ENCODE measurements around the gene CTAG1B.
"Not testable (repeated sequence)": the region's sequence is repeated elsewhere in the genome, so short reads cannot be mapped to it uniquely, and the experiment has no call there.

CTAG1B gene

DNA sequence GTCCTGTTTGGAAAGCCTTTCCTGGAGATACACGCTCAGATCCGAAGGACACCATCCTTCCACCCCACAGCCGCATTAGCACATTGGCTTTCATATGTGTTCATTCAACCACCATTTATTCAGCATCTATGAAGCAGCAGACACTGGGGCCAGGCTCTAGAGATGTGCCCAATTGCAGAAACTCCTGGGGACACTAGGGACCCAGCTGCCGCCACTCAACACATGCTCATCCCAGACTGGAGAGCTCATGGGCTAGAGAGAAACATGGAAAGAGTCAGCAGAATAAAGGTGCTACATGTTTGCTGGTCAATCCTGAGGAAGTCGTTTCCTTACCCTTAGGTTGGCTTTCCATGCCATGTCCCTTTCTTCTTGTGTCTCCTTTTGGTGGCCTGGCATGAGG is 26.6 kb downstream of the CTAG1B start:
- no peaks in the 10 kb centered on the region for H3K36me3 Mint-ChIP-seq (ENCODE audit: low read depth)
- H3K27me3 Mint-ChIP-seq (ENCODE audit: low read depth): no peaks in the 10 kb centered on the region
- H3K9me3 Mint-ChIP-seq: peaks cover 22% of the 10 kb centered on the region
- no peak overlapping the region for H3K27ac Mint-ChIP-seq
- no peak overlapping the region for H3K4me3 Mint-ChIP-seq
- H3K4me1 Mint-ChIP-seq: no peaks in the 10 kb centered on the region
- TF ChIP-seq, protein P1, sequence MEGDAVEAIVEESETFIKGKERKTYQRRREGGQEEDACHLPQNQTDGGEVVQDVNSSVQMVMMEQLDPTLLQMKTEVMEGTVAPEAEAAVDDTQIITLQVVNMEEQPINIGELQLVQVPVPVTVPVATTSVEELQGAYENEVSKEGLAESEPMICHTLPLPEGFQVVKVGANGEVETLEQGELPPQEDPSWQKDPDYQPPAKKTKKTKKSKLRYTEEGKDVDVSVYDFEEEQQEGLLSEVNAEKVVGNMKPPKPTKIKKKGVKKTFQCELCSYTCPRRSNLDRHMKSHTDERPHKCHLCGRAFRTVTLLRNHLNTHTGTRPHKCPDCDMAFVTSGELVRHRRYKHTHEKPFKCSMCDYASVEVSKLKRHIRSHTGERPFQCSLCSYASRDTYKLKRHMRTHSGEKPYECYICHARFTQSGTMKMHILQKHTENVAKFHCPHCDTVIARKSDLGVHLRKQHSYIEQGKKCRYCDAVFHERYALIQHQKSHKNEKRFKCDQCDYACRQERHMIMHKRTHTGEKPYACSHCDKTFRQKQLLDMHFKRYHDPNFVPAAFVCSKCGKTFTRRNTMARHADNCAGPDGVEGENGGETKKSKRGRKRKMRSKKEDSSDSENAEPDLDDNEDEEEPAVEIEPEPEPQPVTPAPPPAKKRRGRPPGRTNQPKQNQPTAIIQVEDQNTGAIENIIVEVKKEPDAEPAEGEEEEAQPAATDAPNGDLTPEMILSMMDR (IDR thresholded peaks at IDR 0.05; ENCODE audit: unreplicated experiment in 3 of 3): no peak

DNA sequence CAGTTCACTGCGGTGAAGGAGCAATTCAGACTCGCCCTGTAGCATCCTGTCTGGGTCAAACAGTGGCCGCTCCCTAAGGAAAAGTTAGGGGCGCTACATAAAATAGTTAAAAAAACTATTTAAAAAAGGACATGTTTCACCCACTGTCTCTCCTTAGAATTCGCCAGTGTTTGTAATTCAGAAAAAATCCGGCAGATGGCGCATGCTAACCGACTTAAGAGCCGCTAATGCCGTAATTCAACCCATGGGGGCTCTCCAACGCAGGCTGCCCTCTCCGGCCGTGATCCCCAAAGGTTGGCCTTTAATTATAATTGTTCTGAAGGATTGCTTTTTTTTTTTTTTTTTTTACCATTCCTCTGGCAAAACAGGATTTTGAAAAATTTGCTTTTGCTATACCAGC is 28.7 kb downstream of the CTAG1B start:
- H3K4me3 Mint-ChIP-seq; H3K36me3 Mint-ChIP-seq (ENCODE audit: low read depth); H3K27me3 Mint-ChIP-seq (ENCODE audit: low read depth); H3K4me1 Mint-ChIP-seq; H3K27ac Mint-ChIP-seq: not testable (repeated sequence)
- H3K9me3 Mint-ChIP-seq: peaks cover 16% of the 10 kb centered on the region

DNA sequence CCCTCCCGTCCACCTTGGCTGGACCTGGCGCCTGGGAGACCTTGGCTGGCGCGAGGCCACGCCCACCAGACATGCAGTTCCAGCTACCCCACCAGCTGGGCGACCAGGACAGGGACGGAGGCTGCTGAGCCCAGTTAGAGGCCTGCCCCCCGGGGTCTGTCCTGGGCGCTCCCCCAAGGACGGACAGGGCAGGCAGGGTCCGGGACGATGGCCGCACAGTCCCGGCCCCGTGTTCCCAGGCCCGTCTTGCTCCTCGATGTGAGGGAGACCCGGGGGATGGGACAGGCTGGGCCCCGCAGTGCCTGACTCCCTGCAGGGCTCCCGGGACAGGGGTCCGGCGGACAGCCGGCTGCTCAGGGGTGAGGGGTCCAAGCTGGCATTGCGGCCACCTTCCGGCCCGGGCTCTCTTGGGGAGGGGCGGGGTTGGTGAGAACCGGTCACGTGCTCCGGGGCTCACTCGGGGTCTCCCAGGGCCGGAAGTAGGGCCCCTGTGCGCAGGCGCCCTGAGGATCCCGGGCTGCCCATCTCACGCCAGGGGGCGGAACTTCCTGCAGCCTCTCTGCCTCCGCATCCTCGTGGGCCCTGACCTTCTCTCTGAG is 34.4 kb downstream of the CTAG1B start, which contains the start of gene CTAG1A:
Gene CTAG1A (plus strand): TSS at position 549 of the 599 bp plus-strand sequence. CDS start 74 bp downstream, outside the sequence.
- H3K4me1 Mint-ChIP-seq; H3K36me3 Mint-ChIP-seq (ENCODE audit: low read depth); H3K27ac Mint-ChIP-seq; H3K27me3 Mint-ChIP-seq (ENCODE audit: low read depth); H3K4me3 Mint-ChIP-seq; H3K9me3 Mint-ChIP-seq: not testable (repeated sequence)

DNA sequence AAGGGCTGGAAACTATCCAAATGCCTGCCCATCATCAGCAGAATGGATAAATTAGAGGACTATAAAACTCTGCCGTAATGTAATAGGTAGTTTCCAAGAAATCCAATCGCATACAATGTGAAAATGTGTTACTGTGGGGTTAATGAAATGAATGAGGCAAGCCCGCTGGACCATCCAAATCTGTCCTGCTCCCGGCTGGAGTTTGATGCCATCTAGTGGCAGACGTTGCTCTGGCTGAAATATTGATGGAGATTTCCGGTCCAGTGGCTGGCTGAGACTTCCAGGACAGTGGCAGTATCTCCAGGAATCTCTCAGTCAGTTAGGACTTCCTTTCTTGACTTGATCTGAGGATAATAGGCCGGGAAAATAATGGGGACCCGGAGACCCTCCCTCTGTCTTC is 36.1 kb downstream of the CTAG1B start:
- H3K4me3 Mint-ChIP-seq; H3K27ac Mint-ChIP-seq; H3K9me3 Mint-ChIP-seq; H3K4me1 Mint-ChIP-seq; H3K27me3 Mint-ChIP-seq (ENCODE audit: low read depth); H3K36me3 Mint-ChIP-seq (ENCODE audit: low read depth): not testable (repeated sequence)

DNA sequence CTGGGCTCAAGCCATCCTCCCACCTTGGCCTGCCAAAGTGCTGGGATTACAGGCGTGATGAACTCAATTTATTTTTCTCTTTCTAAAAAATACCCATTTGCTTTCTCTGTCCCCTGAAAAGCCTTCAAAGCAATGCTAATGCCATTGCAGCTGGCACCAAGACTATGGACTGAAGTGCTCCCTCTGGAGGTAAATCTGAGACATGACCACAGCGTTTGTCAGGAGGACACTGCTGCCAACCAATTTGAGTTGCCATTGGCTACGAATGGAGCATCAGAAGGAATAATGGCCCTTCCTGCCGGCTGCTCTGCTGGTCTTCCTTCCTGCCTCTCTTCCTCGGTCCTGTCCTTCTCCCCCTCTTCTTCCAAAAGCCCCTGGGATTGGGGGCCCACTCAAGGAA is 44.0 kb downstream of the CTAG1B start:
- H3K36me3 Mint-ChIP-seq (ENCODE audit: low read depth); H3K27me3 Mint-ChIP-seq (ENCODE audit: low read depth); H3K4me3 Mint-ChIP-seq; H3K27ac Mint-ChIP-seq; H3K9me3 Mint-ChIP-seq; H3K4me1 Mint-ChIP-seq: not testable (repeated sequence)

DNA sequence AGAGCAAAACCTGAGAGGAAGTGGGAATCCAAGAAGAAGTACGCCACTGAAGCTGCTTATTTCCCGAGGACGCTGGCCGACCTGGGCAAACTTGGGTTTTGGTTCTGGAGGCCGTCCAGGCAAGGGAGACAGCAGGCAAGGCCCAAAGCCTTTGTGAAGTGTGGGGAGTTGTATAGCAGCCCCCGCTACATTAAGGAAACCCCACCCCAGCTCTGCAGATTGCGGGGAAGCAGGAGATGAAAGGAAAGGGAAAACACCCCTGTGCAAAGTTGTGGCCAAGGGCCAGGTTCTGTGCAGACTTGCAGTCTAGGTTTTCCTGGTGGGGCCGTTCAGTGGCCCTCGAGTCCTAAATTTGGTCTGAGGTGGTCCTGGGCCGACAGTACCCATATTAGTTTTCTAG is 46.0 kb downstream of the CTAG1B start:
- H3K4me3 Mint-ChIP-seq; H3K9me3 Mint-ChIP-seq; H3K36me3 Mint-ChIP-seq (ENCODE audit: low read depth); H3K27me3 Mint-ChIP-seq (ENCODE audit: low read depth); H3K4me1 Mint-ChIP-seq; H3K27ac Mint-ChIP-seq: not testable (repeated sequence)

DNA sequence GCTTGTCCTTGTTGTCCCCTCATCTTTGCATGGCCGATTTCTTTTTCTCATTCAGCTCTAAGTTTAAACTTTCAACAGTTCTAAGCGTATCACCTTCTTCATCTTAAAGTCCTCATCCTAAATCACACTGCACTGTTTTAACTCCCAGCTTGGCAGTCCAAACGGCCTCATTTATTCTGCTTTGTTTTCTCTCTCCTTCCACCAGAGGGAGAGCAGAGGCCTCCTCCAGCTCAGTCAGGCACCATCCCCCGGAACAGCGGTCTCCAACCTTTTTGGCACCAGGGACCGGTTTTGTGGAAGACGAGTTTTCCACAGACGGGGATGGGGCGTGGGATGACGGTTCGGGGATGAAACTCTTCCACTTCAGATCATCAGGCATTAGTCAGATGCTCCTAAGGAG is 48.7 kb downstream of the CTAG1B start:
- H3K4me1 Mint-ChIP-seq; H3K4me3 Mint-ChIP-seq; H3K27ac Mint-ChIP-seq; H3K27me3 Mint-ChIP-seq (ENCODE audit: low read depth); H3K9me3 Mint-ChIP-seq; H3K36me3 Mint-ChIP-seq (ENCODE audit: low read depth): not testable (repeated sequence)
